HG03039 (cell line): Measurements from ENCODE around the gene CACNA2D2.

Experiments used
- ATAC-seq: cut with Tn5 transposase; IDR thresholded peaks from one replicate; pipeline ENCODE4 v1.9.1; 2021; ENCODE audit warnings: mild to moderate bottlenecking, moderate library complexity; ENCODE audit not compliant: unreplicated experiment

CACNA2D2 gene

DNA sequence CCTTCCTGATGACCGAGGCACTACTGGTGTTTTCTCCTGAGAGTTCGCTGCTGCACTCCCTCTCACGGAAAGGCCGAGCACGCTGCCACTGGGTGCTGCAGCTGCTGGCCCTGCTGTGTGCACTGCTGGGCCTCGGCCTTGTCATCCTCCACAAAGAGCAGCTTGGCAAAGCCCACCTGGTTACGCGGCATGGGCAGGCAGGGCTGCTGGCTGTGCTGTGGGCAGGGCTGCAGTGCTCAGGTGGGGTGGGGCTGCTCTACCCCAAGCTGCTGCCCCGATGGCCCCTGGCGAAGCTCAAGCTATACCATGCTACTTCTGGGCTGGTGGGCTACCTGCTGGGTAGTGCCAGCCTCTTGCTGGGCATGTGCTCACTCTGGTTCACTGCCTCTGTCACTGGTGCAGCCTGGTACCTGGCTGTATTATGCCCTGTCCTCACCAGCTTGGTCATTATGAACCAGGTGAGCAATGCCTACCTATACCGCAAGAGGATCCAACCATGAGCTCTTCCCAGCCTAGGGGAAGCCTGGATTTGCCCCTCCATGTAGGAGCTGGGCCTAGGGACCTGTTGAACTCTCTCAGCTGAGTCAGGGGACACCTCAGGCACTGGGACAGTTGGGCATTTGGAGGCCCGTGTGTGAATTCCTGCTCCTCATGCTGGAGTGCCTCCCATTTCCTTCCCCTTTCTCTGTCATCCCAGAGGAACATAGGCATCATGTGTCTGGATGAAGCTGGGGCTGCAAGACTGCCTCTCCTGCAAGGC is 150.0 kb downstream of the CACNA2D2 start:
- no peak for ATAC-seq

DNA sequence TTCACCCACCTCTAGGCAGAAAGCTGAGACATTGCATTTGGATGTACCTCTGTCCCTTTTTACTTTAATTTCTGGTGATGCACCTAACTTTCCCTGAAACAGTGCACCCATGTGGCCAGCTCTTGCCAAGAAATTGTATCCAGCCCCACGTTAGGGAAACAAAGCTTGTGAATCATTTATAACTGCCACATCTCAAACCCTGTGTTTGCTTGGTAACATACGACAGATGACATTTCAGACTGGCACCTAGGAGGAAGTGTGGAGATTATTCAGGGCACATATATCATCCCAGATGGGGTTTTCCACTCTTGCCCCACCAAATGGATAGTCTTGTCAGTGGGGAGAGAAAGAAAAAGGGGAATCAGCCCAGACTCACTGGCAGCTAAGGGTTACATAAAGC is 150.7 kb downstream of the CACNA2D2 start:
- ATAC-seq: no peak

DNA sequence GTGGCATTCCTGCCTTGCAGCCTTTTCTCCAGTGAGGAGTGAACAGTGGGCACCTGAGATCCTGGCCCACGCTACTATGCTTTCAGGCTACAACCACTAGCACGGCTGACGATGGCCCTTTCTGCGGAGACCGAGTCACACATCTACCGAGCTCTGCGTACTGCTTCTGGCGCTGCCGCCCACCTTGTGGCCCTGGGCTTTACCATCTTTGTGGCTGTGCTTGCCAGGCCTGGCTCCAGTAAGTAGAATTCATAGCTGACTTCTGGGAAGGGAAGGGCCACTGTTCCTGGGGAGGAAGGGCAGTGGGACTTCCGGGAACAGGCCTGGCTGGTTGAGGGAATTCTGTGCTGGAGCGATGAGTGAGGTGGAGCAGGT is 152.1 kb downstream of the CACNA2D2 start:
- no peak for ATAC-seq

GRCh38 chr3:50350527-50351322 is 152.7 kb downstream of the CACNA2D2 start, which contains the start of the genes CYB561D2 and NPRL2:
TSS of gene CYB561D2 (plus strand) at chr3:50350862. CDS start at chr3:50351434, 572 bp downstream.
TSS of gene NPRL2 (minus strand) at chr3:50350775. CDS start at chr3:50350652, 123 bp downstream.
- ATAC-seq: peak; percentile 76

GRCh38 chr3:50350213-50350526 is 153.3 kb downstream of the CACNA2D2 start:
- no peak for ATAC-seq

GRCh38 chr3:50347187-50347813 is 156.1 kb downstream of the CACNA2D2 start:
- no peak for ATAC-seq

DNA sequence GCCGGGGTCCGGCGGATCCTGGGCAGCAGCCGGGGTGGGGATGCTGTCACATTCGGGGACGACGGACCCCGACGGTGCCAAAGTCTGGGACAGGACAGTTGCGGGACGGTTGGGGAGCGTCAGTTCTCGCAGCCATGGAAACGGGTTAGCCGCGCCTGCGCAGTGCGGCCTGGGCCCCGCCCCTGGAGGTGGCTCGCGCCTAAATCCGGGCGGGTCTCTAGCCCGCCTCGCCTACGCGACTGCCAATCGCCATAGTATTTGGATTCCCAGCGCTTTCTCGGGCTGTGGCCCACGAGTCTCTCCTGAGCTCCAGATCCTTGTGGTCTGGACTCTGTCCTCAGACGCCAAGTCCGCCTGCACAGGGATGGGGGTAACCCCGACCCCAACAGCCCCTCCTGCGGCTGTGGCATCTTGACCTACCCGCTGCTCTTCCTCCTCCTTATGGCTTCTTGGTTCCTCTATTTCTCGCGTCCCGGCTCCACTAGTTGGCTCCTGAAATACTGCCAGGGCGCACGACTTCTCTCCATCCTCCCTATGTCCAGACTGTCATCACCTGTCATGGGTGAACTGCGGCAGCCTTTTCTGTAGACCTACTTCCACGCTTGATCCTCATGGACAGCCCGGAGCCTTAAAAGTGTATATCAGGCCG is 157.7 kb downstream of the CACNA2D2 start, which contains the start of gene ZMYND10:
Gene ZMYND10 (minus strand): TSS at position 147 of the 649 bp plus-strand sequence. CDS start 153 bp downstream, outside the sequence.
- ATAC-seq: no peak

DNA sequence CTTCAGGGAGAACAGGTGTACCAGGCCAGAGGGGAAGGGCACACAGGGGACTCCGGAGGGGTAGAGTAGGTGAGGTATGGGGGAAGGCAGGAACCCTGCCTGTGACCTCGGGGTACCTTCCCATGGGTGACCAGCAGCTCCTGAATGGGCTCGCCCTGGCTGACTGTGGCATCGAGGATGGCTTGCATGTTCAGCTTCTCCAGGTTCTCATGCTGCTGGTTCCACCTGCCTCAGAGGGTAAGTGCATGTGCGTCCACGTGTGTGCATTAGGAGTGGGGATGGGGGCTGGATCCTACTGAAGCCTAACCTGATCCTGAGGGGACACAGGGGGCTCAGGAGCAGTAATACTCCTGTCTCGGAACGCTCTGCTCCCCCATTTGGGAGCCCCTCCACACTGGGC is 158.4 kb downstream of the CACNA2D2 start:
- ATAC-seq: no peak

GRCh38 chr3:50342813-50343633 is 160.4 kb downstream of the CACNA2D2 start:
- no peak for ATAC-seq

- no peak for ATAC-seq
These were observed 161.3 kb downstream of the CACNA2D2 start for GRCh38 chr3:50341996-50342650.

DNA sequence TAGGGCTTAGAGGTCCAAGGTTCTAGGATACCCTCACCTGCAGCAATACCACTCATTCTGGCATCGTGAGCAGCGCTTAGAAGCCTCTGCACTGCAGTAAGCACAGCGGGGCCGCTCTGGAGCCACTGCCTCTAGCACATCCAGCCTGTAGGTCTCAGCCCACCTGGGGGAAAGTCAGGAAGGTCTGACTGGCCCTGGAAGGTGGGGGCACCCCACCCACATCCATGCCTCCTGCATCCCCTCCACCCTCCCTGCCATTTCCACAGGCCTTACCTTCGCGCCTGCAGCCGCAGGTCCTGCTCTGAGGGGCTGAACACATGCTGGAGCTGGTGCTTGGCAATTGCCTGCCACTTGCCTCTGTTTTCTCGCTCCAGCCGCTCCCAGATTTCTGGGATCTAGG is 161.9 kb downstream of the CACNA2D2 start:
- no peak for ATAC-seq

GRCh38 chr3:50340448-50341329 is 162.7 kb downstream of the CACNA2D2 start, which contains the start of gene RASSF1:
TSS of gene RASSF1 (minus strand) at chr3:50340836. CDS start at chr3:50340805, 31 bp downstream.
- no peak for ATAC-seq

GRCh38 chr3:50340147-50340447 is 163.3 kb downstream of the CACNA2D2 start:
- no peak for ATAC-seq

GRCh38 chr3:50339485-50340146 is 163.8 kb downstream of the CACNA2D2 start:
- ATAC-seq: no peak

DNA sequence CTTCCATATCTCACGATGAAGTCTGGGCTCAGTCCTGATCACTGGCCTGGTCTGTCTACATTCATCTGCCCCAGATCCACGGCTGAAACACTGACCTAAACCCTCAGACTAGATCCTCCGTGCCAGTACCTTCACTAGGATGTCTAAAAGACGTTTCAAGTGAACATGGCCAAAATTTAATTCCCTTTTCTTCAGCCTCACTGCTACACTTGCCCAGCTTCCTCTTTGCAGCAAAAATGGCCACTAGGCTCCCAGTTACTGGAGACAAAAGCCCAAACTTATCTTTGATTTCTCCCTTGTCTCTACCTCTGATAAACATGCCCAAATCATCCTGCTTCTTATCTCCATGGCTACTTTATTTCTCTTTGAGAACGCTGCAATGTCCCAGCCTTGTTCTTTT is 164.5 kb downstream of the CACNA2D2 start:
- ATAC-seq: no peak

DNA sequence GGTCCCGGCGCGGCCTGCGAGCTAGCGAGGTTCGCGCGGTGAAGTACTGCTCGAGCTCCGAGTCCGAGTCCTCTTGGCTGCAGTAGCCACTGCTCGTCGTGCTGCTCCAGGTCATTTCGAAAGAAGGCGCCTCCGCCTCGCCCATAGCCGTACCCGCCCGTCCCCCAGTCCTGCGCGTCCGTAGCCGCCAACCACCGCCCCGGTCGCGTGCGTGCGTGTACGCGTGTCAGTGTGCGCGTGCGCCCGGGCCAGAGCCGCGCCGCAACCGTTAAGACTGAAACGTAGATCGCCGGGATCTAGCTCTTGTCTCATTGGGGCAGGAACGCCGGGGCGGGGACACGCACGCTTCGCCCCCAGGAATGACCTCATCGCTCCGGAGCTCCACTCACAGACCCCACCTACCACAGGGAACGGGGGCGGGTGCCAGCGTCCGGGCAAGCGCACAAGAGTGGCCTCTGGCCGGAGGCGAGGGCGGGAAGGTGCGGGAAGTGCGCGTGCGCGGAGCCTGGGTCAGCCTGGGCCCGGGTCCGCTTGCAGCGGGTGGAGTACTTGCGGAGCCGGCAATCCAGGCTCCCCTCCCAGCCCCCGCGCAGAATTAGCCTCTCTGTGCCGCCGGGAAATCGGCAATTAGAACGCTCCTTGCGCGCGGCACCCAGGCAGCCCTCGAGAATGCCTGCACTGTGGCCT is 166.1 kb downstream of the CACNA2D2 start:
- peak; percentile 70 for ATAC-seq

- ATAC-seq: peak; percentile 34
These were observed 166.8 kb downstream of the CACNA2D2 start for GRCh38 chr3:50336452-50337174.
